NCI-H2107 treated with DMSO at 0.1 percent for 48 hours (cell line): ENCODE measurements around the gene HSPA12B.

Experiments used
- DNase-seq: peaks from one replicate; lab custom pipeline; 2025; ENCODE audit not compliant: unreplicated experiment; lab: John Stamatoyannopoulos, UW

Gene HSPA12B

DNA sequence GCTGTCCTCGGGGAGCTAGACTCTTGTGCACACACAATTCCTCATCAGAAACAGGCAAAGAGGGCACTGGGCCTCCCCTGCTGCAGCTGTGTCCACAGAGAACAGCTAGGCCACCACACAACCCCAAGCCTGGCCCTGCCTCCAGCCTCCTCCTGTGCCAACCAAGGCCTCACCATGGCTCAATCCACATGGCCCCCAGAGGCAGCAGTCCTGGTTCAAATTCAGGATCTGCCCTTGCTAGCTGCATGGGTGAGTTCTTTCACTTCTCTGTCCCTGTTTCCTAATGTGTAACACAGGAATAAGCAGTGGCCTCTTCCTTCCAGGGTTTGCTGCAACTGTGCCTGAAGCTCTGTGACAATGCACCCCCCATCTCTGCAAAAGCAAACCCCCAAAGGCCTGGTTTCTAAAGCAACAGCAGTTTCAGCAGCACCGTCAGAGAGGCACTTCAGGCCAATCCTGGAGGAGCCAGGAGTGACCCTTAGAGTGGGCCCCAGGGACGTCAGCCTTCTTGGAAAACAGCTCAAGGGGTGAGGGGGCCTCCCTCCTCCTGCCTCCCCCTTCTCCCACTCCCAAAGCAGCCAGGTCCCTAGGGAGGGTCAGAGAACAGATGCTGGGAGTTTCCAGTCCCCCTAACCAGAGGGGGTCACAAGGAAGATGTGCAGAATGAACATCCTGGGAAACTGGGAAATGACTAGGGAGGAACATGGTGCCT, 32.8 kb downstream of the HSPA12B start:
- no peak for DNase-seq

DNA sequence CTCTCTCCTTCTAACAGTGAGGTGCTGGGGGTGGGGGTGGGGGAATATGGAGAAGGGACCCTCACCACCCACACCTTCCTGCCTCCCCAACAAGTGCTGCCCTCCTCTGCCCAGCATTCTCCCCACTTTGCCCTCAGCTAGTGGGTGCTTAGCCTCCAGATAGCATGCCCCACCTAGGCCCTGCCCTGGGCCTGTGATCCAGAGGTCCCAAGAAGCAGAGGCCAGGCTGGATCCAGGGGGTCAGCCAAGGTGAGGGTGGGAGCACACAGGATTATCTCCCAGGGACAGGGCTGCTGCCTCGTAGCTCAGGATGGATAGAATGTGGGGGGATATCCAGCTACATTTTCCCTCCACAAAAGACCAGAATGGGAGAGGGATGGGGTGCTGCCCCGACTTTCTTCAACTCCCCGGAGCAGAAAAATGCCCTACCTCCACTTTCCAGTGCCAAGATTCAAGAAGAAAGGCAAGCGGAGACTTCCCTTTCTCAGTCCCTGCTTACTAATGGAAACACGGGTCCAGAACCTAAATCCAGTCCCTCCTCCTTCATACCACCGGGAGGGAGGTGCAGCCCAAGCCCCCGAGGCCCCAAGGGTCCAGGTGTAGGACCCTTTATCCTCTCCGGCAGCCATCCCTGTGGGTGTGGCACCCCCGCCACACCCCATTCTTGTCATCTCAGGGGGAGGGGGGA, 34.1 kb downstream of the HSPA12B start:
- no peak for DNase-seq

DNA sequence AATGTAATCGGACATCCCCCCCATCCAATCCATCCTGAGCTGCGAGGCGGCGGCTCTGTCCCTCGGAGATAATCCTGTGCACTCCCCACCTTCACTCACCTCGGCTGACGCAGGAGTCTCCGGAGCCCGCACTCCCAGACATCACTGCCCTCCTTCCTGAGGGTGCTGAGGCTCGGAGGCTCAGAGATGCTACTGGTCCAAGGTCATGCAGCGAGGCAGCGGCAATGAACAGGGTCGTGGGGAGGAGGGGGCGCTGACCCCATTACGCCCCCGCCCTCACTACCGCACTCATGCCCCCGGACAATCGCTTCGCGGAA, 34.6 kb downstream of the HSPA12B start:
- no peak for DNase-seq

DNA sequence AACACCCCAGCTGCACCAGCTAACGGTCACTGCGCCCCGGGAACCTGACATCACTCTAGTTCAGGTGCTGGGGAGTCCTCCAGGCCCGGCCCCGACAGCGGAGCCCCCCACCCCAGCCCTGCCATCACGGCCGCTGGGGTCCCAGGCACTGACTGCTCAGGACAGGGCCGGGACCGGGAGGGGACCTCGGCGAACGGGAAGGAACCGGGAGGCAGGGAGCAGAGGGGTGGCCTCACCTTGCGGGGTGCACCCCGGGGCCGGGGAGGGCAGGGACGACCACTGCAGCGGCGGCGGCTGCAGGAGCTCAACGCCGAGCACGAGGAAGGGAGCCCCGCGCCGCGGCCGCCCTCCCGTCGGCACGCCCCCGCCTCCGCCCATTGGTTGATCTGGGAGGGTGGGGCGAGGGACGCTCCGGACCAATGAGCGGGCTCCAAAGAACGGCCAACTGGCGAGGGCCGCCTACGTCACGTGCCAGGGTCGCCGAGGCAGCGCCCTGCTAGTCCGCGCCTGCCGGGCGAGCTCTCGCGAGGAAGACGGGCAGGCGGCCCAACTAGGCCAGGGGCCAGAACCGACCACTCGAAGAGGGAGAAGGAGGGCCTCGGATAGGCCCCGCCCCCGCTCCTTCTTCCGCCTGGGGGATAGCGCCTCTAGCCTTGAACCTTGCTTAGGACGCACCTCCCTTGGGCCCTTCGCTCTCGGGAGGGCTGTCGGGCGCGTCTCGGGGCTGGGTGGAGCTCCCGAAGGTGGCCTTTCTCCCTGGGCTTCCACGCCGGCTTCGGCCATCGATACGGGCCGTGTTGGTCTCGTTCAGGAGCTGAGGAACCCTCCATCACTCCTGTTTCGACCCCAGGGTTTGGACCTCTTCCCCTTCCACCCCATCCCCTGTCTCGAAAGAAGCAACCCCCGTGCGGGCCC, 35.2 kb downstream of the HSPA12B start, which contains the start of gene ADISSP:
Gene ADISSP (minus strand): TSS at position 327 of the 915 bp plus-strand sequence. CDS start 7,653 bp downstream, outside the sequence.
- DNase-seq = peak; percentile 71

DNA sequence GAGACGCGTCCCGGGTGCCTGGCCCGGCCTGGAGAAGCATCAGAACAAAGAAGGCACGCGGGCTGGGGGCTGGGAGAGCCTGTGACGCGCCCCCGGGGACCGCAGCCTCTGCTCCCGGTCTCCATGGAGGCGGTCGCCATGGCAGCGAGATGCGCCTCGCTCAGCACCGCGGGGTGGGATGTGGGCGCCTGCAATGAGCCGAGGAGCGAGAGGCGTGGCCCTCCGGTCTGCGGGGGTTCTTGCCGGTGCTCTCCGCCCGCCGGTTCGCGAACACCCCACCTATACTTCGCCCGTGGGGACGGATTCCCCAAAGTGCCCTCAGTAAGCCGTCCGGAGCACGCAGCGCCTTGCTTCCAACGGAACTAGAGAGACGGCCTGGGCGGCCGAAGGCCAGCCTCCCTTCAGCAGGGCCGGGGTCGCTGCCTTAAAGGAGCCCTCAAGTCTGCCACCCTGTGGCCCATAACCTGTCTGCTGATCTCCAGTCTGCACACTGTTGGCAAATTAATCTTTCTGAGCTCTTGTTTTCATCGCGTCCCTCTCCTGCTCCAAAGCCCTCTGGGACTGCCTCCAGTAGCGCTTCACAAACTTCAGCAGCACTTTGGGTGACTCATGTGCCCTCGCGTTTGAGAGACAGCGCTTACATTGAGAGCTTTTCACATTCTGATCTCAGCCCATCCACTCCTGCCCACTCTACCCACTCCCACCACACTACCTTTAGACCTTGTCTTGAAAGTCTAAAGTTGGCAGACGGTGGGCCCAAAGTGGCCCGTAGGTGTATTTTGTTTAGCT, 36.1 kb downstream of the HSPA12B start:
- peak; percentile 33 for DNase-seq

DNA sequence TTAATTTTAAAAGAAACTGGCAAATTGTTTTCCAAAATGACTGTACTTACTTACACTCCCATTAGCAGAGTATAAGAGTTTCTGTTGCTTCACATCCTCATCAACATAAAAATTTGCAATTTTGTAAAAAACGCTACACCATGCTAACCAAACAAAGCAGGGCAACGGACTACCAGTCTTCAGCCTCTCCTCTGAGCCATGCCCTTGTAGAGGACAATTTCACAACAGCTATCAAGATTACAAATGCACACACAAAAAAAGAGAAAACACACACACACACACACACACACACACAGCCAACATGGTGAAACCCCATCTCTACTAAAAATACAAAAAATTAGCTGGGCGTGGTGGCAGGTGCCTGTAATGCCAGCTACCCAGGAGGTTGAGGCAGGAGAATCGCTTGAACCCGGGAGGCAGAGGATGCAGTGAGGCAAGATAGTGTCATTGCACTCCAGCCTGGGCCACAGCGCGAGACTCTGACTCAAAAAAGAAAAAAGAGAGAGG, 39.1 kb downstream of the HSPA12B start:
- no peak for DNase-seq

DNA sequence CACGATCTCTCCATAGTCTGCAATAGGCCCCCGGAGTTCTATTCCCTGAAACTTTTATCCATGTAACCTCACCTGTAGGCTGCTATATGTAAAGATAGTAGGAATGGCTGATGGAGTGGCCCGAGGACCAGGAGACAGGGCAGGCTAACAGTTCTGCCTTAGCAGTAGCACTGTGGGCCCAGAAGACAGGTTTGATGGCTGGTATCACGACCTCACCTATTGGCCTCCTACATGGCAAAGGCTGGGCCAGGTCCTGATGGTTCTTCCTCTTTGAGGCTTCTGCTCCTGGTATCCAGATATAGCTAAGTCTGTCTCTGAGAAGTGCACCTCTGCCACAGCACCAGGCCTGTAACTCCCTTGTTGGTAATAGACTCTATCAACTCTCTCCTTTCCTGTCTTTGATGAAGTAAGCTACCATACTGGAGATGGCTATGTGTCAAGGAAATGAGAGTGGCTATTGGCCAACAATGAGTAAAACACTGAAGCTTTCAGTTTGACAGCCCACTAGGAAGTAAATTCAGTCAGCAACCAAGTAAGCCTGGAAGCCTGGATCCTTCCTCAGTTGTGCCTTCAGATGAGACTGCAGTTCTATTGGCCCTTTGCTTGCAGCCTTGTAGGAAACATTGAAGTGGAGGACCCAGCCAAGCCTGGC, 43.1 kb downstream of the HSPA12B start:
- no peak for DNase-seq

DNA sequence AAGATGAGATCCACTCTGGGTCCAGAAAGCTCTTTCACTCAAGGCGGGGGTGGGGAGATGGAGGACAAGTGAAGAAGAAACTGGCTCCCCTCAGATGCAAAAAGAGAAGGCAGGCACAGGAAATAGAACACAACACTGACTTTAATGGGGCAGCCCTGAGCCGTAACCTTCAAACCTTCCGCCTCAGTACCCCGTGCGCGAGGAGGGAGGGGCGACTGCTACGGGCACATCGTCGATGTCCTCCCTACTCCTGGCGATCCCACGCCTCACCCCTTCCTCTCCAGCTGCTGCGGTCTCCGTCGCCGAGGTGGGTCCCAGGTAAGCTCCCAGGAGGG, 44.9 kb downstream of the HSPA12B start:
- no peak for DNase-seq

DNA sequence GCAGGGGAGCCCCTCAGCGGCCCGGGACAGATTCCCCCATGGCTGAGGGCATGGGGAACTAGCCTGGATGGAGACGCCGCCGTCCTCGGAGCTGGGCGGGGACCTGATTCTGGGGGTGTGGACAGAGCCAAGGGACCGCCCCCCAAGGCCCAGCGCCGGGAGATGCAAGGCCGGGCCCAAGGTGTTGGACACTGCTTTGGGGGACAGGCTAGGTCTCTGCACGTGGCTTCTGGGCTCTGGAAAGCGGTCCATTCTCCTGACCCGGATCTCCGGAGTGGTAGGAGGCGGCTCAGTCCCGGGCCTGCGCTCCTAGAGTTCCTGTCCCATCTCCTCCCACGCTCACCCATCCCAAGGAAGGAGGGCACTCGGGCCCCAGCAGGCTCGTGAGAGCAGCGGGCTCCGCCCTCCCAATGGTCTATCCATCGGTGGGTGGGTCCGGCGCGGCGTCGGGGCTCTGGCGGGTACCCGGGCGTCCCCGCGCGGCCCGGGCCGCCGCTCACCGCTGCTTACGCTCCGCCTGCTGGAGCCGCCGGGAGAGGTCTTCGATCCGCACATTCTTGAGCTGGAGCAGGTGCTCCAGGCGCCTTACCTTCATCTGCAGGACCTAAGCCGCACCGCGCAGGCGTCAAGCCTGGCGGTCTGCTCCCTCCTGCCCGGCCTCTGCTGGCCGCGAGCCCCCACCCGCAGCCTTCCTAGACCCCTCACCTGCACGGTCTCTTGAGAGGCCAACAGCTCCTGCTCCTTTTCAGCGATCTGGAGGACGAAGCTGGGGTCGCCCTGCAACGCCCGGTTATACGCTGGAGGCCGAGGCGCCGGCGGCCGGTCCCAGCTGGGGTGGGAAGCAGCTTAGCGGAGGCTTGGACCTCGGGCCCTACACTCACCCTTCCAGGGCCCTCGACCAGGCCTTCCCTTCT, 45.5 kb downstream of the HSPA12B start:
- no peak for DNase-seq

DNA sequence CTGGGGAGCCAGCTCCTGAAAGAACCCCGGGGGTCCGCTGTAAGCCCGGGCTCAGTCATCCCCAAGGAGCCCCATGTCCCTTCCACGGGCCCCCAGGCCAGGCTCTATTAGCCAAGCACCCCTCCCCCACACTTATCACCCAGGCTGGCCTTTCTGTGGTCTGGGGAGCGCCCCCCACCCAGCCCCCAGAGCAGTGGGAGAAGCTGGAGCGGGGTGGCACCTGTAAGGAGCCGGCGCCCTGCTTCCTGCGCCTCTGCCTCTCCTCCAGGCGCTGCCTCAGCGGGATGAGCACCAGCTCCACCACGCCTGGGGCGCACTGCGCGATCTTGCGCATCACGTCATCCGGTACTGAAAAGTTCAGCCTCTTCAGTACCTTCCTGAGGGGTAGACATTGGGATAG, 46.5 kb downstream of the HSPA12B start:
- no peak for DNase-seq

DNA sequence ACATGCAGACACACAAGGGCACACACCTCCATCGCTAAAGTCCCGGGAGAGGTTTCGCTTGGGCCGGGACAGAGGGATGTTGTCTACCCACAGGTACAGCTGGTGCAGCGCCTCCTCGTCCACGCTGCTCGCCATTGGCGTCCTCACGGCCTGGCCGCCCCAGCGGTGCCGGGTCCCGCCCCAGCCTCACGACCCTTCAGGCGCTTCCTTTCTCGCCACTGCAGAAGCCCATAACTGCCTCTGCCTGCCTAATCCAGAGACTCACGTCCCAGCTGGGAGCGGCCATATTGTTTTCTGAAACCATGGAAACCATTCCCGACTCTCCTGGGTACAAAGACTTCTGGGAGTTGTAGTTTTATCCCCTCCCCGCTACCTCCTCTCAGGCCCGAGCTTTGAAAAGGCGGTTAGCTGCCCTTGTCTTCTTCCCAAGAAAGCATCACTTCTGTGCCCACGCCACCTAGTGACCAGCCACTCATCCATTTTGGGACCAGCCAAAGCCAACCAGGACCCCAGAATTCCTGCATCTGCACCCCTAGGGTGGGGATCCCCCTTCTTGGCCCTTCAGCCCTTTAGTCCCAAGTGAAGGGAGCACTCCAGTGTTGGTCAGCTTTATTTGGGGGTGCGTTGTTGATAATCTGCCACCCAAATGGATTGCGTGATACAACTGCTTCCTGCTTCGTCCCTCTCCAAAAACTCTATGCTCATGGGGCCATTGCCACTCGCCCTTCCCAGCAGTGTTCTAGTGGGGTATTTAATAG, 48.8 kb downstream of the HSPA12B start, which contains the start of gene SPEF1:
Gene SPEF1 (minus strand): TSS at position 296 of the 758 bp plus-strand sequence. CDS start 161 bp downstream, at position 135.
- DNase-seq = peak; percentile 46

DNA sequence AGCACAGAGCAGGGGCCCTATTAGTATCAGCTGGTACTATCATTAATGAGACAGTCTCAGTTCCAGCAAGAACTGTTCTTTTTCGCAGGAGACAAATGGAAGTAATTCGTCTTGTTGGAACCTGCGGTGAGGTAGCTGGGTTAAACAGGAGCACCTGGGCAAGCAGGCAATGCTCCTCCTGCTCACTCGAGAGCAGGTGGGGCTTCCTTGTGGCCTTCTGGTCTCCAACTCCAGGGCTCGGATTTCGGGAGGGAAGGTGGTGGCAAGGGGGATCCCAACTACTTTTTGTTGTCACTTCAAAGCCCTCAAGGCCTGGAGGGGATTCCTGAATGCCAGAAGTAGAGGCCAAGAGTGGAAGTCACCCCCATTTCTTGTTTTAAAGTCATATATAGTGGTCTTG, 50.1 kb downstream of the HSPA12B start:
- no peak for DNase-seq

DNA sequence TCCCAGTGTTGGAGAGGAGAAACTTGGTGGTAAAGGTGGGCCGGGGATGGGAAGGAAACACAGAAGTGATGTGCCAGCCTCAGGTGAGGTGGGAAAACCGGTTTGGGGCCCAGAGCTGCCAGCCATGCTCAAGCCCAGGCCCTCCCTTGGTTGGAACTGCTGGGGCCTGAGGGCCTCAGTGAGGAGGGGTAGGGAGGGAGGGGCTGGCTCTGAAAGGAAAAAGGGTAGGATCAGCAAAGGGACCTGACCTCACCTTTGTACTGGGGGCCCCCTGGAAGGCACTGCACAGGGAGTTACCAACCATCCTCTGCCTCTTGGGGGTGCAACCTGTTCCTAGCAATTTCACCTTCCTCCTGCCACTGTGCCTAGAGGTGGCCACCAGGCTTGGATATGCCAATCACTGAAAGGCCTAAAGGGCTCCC, 50.6 kb downstream of the HSPA12B start:
- no peak for DNase-seq

DNA sequence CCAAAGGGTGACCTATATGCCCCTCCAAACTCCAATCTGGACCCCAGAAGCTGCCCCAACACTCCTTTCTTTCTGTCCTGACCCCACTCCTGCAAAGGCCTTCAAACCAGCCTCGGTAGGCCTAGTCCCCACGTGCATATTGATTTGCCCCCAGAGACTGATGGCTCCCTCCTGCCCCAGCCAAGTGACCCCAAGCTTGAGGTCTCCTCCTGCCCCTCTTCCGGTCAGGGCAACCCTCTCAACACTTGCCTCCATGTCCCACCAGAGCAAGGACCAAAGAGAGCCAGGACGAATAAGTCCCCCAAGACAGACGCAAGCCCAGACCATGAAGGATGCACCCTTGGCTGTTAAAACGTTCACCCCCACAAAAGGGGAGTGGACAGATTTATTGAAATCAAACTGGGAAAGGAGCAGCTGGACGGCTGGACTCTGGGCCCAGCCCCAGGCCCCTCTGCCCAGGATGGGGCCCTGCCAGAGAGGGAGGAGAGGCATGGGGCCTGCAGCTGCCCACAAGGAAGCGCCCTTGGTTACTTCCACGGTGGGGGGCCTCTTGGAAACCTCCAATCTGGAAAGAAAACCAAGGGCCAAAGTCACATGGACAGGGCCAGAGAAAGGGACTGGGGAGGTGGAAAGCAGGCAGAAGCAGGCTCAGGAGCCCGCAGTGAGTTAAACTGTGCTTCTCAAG, 51.2 kb downstream of the HSPA12B start:
- no peak for DNase-seq

DNA sequence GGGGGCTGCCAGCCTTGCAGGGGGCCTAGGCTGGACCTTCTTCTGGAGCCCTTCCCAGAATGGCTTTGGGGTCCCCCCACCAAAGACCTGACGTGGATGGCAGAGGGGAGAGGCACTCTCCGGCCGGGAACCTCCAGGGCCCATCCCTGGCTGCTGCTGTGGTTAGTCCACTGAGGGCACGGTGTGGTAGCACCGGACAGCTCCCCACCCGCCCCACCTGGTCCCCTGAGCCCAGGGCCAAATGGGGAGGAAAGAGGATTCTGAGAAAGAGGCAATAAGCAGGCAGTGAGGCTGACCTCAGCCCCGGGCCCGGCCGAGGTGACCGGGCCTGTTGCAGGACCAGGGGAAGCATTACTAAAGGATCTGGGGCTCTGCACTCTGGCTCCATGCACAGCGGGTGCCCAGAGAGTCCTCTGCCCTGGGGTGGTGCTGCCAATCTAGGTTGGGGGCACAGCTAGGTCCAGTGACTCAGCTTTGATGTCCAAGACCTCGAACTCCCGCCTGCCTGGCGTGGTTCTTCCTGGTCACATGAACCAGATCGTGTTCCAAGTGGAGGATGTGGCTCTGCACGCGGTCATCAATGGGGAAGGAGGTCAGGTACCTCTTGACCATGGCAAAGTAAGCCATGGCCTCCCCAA, 51.9 kb downstream of the HSPA12B start:
- no peak for DNase-seq

DNA sequence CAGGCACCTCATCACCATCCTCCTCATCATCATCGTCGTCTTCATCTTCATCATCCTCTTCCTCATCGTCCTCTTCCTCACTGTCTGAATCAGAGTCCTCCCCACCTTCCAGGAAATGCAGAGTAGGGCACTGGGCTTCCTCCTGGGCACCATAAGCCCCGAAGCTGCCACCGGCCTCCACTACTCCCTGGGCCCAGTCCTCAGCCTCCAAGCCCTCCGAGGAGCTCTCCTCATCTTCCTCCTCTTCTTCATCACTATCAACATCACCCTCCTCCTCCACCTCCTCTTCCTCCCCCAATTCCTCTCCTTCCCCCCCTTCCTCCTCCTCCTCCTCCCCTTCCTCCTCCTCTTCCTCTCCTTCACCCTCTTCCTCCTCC, 52.4 kb downstream of the HSPA12B start:
- DNase-seq = no peak
